ENCODE data around the gene FLII. TPM values are rescaled to one million over a fixed set of nuclear protein-coding genes. Genes with fewer than 3 reads are reported as not detected.

FLII gene
- total RNA-seq, 1 experiment from 2014 or later: 169 TPM

GRCh38 chr17:18240449-18240848 is 18.1 kb downstream of the FLII start:
- no peaks in the 10 kb centered on the region for H3K9me3 ChIP-seq (ENCODE audit: low read depth, low read length, poor library complexity, severe bottlenecking)
- H3K36me3 ChIP-seq (ENCODE audit: insufficient read depth, low read length, poor library complexity, severe bottlenecking): peaks cover 9% of the 10 kb centered on the region
- ChIA-PET CTCF (no interaction called here), POLR2A (ENCODE audit: low non-redundant PET) (no interaction called here)
- H3K27me3 ChIP-seq (replicated peaks; ENCODE audit: insufficient read depth, low read depth, low read length, poor library complexity): no peaks in the 10 kb centered on the region
- H3K4me3 ChIP-seq (ENCODE audit: low read depth, low read length, poor library complexity, severe bottlenecking): no peak overlapping the region
- no peak for DNase-seq (ENCODE audit: low spot score)
- H3K4me1 ChIP-seq (ENCODE audit: insufficient read depth, low read length, poor library complexity, severe bottlenecking): no peaks in the 10 kb centered on the region
- intact Hi-C loops (cut with micrococcal nuclease; ENCODE audit: unreplicated experiment): no loop called here
- TF ChIP-seq CTCF (conservative IDR thresholded peaks at IDR 0.05; ENCODE audit: low read depth, low read length) (no peak), EZH2 (IDR thresholded peaks at IDR 0.05; ENCODE audit: borderline replicate concordance, low read depth, low read length, poor library complexity, severe bottlenecking) (no peak)
- H3K27ac ChIP-seq (ENCODE audit: low read depth, low read length, poor library complexity, severe bottlenecking): no peak overlapping the region
- BruUV-seq (replicated peaks): no TSS peak

- H3K4me1 ChIP-seq (ENCODE audit: insufficient read depth, low read length, poor library complexity, severe bottlenecking): no peaks in the 10 kb centered on the region
- CTCF ChIA-PET: no interaction called here
- H3K9me3 ChIP-seq (ENCODE audit: low read depth, low read length, poor library complexity, severe bottlenecking): no peaks in the 10 kb centered on the region
- no peaks in the 10 kb centered on the region for H3K27me3 ChIP-seq (replicated peaks; ENCODE audit: insufficient read depth, low read depth, low read length, poor library complexity)
- H3K4me3 ChIP-seq (ENCODE audit: low read depth, low read length, poor library complexity, severe bottlenecking): no peak overlapping the region
- no TSS peak for BruUV-seq (replicated peaks)
- intact Hi-C loops (cut with micrococcal nuclease; ENCODE audit: unreplicated experiment): no loop called here
- H3K36me3 ChIP-seq (ENCODE audit: insufficient read depth, low read length, poor library complexity, severe bottlenecking): peaks cover 12% of the 10 kb centered on the region
- POLR2A ChIA-PET (ENCODE audit: low non-redundant PET): interaction anchor here (0.6 kb wide), 1 partner anchor 123 kb away, joined by 3 read pairs; no protein-coding TSS in a partner anchor
- no peak for DNase-seq (ENCODE audit: low spot score)
- H3K27ac ChIP-seq (ENCODE audit: low read depth, low read length, poor library complexity, severe bottlenecking): no peak overlapping the region
- TF ChIP-seq CTCF (conservative IDR thresholded peaks at IDR 0.05; ENCODE audit: low read depth, low read length): no peak
- no peak for TF ChIP-seq EZH2 (IDR thresholded peaks at IDR 0.05; ENCODE audit: borderline replicate concordance, low read depth, low read length, poor library complexity, severe bottlenecking)
Observed at GRCh38 chr17:18238299-18238698, 20.2 kb downstream of the FLII start.

GRCh38 chr17:18237461-18237860 is 21.1 kb downstream of the FLII start:
- H3K36me3 ChIP-seq (ENCODE audit: insufficient read depth, low read length, poor library complexity, severe bottlenecking): peaks cover 12% of the 10 kb centered on the region
- H3K9me3 ChIP-seq (ENCODE audit: low read depth, low read length, poor library complexity, severe bottlenecking): no peaks in the 10 kb centered on the region
- DNase-seq (ENCODE audit: low spot score): no peak
- CTCF ChIA-PET: no interaction called here
- H3K27me3 ChIP-seq (replicated peaks; ENCODE audit: insufficient read depth, low read depth, low read length, poor library complexity): no peaks in the 10 kb centered on the region
- no TSS peak for BruUV-seq (replicated peaks)
- intact Hi-C loops (cut with micrococcal nuclease; ENCODE audit: unreplicated experiment): no loop called here
- POLR2A ChIA-PET (ENCODE audit: low non-redundant PET): no interaction called here
- H3K4me3 ChIP-seq (ENCODE audit: low read depth, low read length, poor library complexity, severe bottlenecking): no peak overlapping the region
- H3K4me1 ChIP-seq (ENCODE audit: insufficient read depth, low read length, poor library complexity, severe bottlenecking): no peaks in the 10 kb centered on the region
- TF ChIP-seq EZH2 (IDR thresholded peaks at IDR 0.05; ENCODE audit: borderline replicate concordance, low read depth, low read length, poor library complexity, severe bottlenecking): no peak
- TF ChIP-seq CTCF (conservative IDR thresholded peaks at IDR 0.05; ENCODE audit: low read depth, low read length): no peak
- H3K27ac ChIP-seq (ENCODE audit: low read depth, low read length, poor library complexity, severe bottlenecking): no peak overlapping the region

All from A673 (cell line).